RWPE1 (cell line): ENCODE results near the gene EXOC7.
A peak's percentile ranks its signal among the peaks of the same experiment; 100 is the strongest.

Experiments
- CTCF ChIA-PET: fragments of 350-600 bp; sonication (Branson Sonifier 250); formaldehyde crosslinking; extraction: SDS; loops from one replicate; lab custom pipeline; 2021; lab: Yijun Ruan, JAX
- POLR2A ChIA-PET: fragments of 400-600 bp; formaldehyde crosslinking; extraction: SDS; loops from one replicate; lab custom pipeline; 2020; ENCODE audit warnings: antibody characterized with exemption; ENCODE audit not compliant: low non-redundant PET; lab: Yijun Ruan, JAX
- DNase-seq: peaks from one replicate; pipeline ENCODE4 v3.0.0; 2012; ENCODE audit warnings: low spot score
- H3K27ac ChIP-seq: fragments of 450-650 bp; 2 replicates; pipeline ENCODE4 v1.5.1; 2017
- CTCF ChIP-seq: fragments of 450-650 bp; conservative IDR thresholded peaks from 2 replicates; pipeline ENCODE4 v1.5.1; 2017; ENCODE audit warnings: low read depth, mild to moderate bottlenecking

The EXOC7 gene

GRCh38 chr17:76094046-76094445 is 9.5 kb downstream of the EXOC7 start:
- H3K27ac ChIP-seq = peak overlapping the region; percentile 5; the same call in 1 of the 2 replicates
- CTCF ChIA-PET = interaction anchor here (1.3 kb wide), 1 partner anchor 97 kb away, joined by 4 read pairs; no protein-coding TSS in a partner anchor
- no peak for TF ChIP-seq CTCF
- no peak for DNase-seq
- POLR2A ChIA-PET = interaction anchor here (0.6 kb wide), 1 partner anchor 26 kb away, joined by 3 read pairs; no protein-coding TSS in a partner anchor

GRCh38 chr17:76092526-76093413 is 10.8 kb downstream of the EXOC7 start:
- ChIA-PET POLR2A (no interaction called here), CTCF (interaction anchor here (0.5 to 0.6 kb wide), 2 partner anchors 9 to 179 kb away, joined by 3 to 4 read pairs; no protein-coding TSS in a partner anchor)
- no peak for DNase-seq
- peak overlapping the region; percentile 5 for H3K27ac ChIP-seq
- no peak for TF ChIP-seq CTCF

GRCh38 chr17:76091526-76092286 is 11.9 kb downstream of the EXOC7 start:
- H3K27ac ChIP-seq = no peak overlapping the region
- DNase-seq = no peak
- ChIA-PET POLR2A (no interaction called here), CTCF (interaction anchor here (0.6 kb wide), 1 partner anchor 8 kb away, joined by 4 read pairs; no protein-coding TSS in a partner anchor)
- no peak for TF ChIP-seq CTCF

GRCh38 chr17:76090517-76091129 is 13.0 kb downstream of the EXOC7 start:
- DNase-seq = no peak
- ChIA-PET POLR2A (no interaction called here), CTCF (interaction anchor here (0.5 kb wide), 1 partner anchor 13 kb away, joined by 10 read pairs; no protein-coding TSS in a partner anchor)
- H3K27ac ChIP-seq = peak overlapping the region; percentile 13; the same call in 1 of the 2 replicates
- TF ChIP-seq CTCF = no peak

- TF ChIP-seq CTCF = no peak
- no peak for DNase-seq
- H3K27ac ChIP-seq = peak overlapping the region; percentile 13; the same call in 1 of the 2 replicates
- CTCF ChIA-PET = interaction anchor here (0.5 kb wide), 1 partner anchor 12 kb away, joined by 10 read pairs; no protein-coding TSS in a partner anchor
- POLR2A ChIA-PET = no interaction called here
These were observed 13.7 kb downstream of the EXOC7 start for GRCh38 chr17:76089680-76090516.
